ENCODE data around the gene SSBP3. TPM values are rescaled to one million over a fixed set of nuclear protein-coding genes. Genes with fewer than 3 reads are reported as not detected.

Gene SSBP3
- total and polyA plus RNA-seq, 9 of the 15 experiments (the other 6 are each of a cell fraction or from before 2014, with no cell fraction given), result 8.7 to 108 (median 33.8) TPM

DNA sequence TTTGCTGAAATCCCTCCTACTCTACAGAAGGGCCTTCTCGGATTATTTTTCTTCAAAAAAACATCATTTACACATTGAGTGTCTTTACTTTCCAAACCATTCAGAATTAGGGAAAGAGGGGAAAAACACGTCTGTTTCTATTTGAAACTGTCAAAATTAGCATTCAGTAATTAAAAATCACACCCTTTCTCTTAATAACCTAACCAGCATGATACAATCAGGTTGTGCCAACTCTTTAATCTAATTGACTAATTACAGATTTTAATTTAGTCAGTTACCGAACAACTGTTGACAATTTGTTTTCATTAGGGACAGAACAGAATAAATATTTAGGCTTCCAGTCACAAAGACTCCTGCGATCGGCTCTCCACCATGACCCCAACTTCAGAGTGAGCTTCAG, 18.8 kb downstream of the SSBP3 start:
- H3K27me3 ChIP-seq (ENCODE audit: control insufficient read depth in 2 of 2, insufficient read depth in 2 of 2, low read length in 2 of 2), result no peaks in the 10 kb centered on the region
- TF ChIP-seq ESRRA (IDR thresholded peaks at IDR 0.05; ENCODE audit: borderline replicate concordance, low read depth) (no peak), HDAC3 (IDR thresholded peaks at IDR 0.05; ENCODE audit: borderline replicate concordance, partially characterized antibody) (no peak), SMAD2 (IDR thresholded peaks at IDR 0.05; ENCODE audit: low read depth, low read length) (no peak), ZNF134 (CRISPR knock-in tag; conservative IDR thresholded peaks at IDR 0.05) (no peak), BRCA1 (IDR thresholded peaks at IDR 0.05) (no peak), BRCA1 (CRISPR knock-in tag; IDR thresholded peaks at IDR 0.05) (no peak), CEBPB (tag; IDR thresholded peaks at IDR 0.05) (no peak), GATA2 (CRISPR knock-in tag; IDR thresholded peaks at IDR 0.05) (no peak), PCBP1 (IDR thresholded peaks at IDR 0.05; ENCODE audit: low read depth, low read length, poor library complexity, severe bottlenecking) (no peak), SMARCC2 (IDR thresholded peaks at IDR 0.05; ENCODE audit: low read depth) (no peak), PHB (CRISPR knock-in tag; IDR thresholded peaks at IDR 0.05) (no peak), MAZ (CRISPR knock-in tag; conservative IDR thresholded peaks at IDR 0.05 in 1 of 2, IDR thresholded peaks at IDR 0.05 in 1 of 2) (no peak), ZFX (CRISPR knock-in tag; IDR thresholded peaks at IDR 0.05) (no peak), EGR1 (conservative IDR thresholded peaks at IDR 0.05) (no peak)
- TF ChIP-seq, protein P1, sequence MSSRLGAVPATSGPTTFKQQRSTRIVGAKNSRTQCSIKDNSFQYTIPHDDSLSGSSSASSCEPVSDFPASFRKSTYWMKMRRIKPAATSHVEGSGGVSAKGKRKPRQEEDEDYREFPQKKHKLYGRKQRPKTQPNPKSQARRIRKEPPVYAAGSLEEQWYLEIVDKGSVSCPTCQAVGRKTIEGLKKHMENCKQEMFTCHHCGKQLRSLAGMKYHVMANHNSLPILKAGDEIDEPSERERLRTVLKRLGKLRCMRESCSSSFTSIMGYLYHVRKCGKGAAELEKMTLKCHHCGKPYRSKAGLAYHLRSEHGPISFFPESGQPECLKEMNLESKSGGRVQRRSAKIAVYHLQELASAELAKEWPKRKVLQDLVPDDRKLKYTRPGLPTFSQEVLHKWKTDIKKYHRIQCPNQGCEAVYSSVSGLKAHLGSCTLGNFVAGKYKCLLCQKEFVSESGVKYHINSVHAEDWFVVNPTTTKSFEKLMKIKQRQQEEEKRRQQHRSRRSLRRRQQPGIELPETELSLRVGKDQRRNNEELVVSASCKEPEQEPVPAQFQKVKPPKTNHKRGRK (tag; IDR thresholded peaks at IDR 0.05), result no peak
- TF ChIP-seq, protein P2, sequence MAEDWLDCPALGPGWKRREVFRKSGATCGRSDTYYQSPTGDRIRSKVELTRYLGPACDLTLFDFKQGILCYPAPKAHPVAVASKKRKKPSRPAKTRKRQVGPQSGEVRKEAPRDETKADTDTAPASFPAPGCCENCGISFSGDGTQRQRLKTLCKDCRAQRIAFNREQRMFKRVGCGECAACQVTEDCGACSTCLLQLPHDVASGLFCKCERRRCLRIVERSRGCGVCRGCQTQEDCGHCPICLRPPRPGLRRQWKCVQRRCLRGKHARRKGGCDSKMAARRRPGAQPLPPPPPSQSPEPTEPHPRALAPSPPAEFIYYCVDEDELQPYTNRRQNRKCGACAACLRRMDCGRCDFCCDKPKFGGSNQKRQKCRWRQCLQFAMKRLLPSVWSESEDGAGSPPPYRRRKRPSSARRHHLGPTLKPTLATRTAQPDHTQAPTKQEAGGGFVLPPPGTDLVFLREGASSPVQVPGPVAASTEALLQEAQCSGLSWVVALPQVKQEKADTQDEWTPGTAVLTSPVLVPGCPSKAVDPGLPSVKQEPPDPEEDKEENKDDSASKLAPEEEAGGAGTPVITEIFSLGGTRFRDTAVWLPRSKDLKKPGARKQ (CRISPR knock-in tag; IDR thresholded peaks at IDR 0.05), result no peak
- TF ChIP-seq, protein P3, sequence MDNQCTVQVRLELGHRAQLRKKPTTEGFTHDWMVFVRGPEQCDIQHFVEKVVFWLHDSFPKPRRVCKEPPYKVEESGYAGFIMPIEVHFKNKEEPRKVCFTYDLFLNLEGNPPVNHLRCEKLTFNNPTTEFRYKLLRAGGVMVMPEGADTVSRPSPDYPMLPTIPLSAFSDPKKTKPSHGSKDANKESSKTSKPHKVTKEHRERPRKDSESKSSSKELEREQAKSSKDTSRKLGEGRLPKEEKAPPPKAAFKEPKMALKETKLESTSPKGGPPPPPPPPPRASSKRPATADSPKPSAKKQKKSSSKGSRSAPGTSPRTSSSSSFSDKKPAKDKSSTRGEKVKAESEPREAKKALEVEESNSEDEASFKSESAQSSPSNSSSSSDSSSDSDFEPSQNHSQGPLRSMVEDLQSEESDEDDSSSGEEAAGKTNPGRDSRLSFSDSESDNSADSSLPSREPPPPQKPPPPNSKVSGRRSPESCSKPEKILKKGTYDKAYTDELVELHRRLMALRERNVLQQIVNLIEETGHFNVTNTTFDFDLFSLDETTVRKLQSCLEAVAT (IDR thresholded peaks at IDR 0.05), result no peak
- H3K79me2 ChIP-seq (ENCODE audit: control insufficient read depth, insufficient read depth, low read length), result peaks cover 78% of the 10 kb centered on the region
- H4K20me1 ChIP-seq (replicated peaks; ENCODE audit: control insufficient read depth, insufficient read depth, low read length), result peaks cover 23% of the 10 kb centered on the region
- no peak overlapping the region for H3K27ac ChIP-seq (ENCODE audit: extremely low read depth, low read depth, low read length)
- no peak overlapping the region for H2AFZ ChIP-seq (ENCODE audit: low read depth, low read length)
- no peak for ATAC-seq
- H3K9me3 ChIP-seq (replicated peaks; ENCODE audit: control insufficient read depth, insufficient read depth, low read depth, low read length), result no peaks in the 10 kb centered on the region
- BruUV-seq (replicated peaks), result no TSS peak
- ChIA-PET CTCF (ENCODE audit: low intra/inter-chr PET ratio) (no interaction called here), POLR2A (interaction anchor here (0.8 to 6.5 kb wide), 3 partner anchors 11 to 119 kb away, joined by 3 to 43 read pairs (median 21); no protein-coding TSS in a partner anchor)
- no peaks in the 10 kb centered on the region for H3K9me1 ChIP-seq (ENCODE audit: control insufficient read depth, insufficient read depth, low read length)
- H3K4me2 ChIP-seq (ENCODE audit: insufficient read depth, low read length), result no peak overlapping the region
- H3K36me3 ChIP-seq (ENCODE audit: control insufficient read depth, insufficient read depth, low read length), result peaks cover 84% of the 10 kb centered on the region
- no peak for DNase-seq (ENCODE audit: extremely low read depth in 1 of 4, low spot score in 3 of 4)
- no peak for FAIRE-seq
- no peak overlapping the region for H3K4me3 ChIP-seq
- no peak overlapping the region for H3K9ac ChIP-seq (ENCODE audit: insufficient read depth in 1 of 2, low read depth in 2 of 2, low read length in 2 of 2)
- H3K4me1 ChIP-seq (replicated peaks in 1 of 2; ENCODE audit: control insufficient read depth in 2 of 2, insufficient read depth in 2 of 2, low read length in 2 of 2), result peaks cover 4 to 21% of the 10 kb centered on the region in 2 experiments; a peak in 4 of 5 replicates
- intact Hi-C loops (cut with micrococcal nuclease), result no loop called here
- 88% methylated on average over 5 of the region's 5 CpGs for WGBS (ENCODE audit: insufficient coverage, low coverage, missing lambda C conversion rate)
- in situ Hi-C loops (cut with MboI), result no loop called here
